Measurements from ENCODE around the gene C17orf113.

DNA sequence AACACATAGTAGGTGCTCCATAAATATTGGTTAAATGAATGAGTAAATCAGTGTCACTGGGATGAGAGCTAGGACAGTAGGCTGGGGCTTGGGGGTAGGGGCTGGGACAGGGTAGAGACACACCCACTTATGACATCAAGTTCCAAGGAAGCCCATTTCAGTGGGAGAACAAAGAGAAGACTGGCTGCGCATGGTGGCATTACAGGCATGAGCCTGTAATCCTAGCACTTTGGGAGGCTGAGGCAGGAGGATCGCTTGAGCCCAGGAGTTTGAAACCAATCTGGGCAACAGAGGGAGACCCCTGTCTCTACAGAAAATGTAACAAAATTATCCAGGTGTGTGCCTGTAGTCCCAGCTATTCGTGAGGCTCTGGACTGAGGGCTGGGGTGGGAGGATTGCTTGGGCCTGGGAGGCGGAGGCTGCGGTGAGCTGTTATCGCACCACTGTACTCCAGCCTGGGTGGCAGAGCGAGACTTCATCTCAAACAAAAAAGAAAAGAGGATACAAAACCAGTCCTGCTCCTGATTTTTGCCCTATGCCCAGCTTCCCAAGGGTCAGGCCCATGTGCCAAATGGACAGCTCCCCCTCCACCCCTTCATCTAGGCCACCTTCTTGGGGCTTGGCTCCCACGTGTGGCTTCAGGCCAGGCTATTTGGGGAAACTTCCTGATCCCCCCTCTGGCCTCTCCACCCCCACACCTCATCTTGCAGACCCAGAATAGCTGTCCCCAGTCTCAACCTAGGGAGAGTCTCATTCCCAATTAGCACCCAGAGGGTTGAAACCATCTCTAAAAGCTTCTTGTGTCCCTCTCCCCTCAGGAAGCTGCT, 40.8 kb upstream of the C17orf113 start:
- TF ChIP-seq CTCF (IDR thresholded peaks at IDR 0.05) (no peak), POLR2A (IDR thresholded peaks at IDR 0.05) (no peak)
